HL-60/S4 treated with phorbol 12-myristate 13-acetate at 8.2 ng/mL for 4 days and 3 days (cell line): ENCODE results near the gene CDR2.
"Not testable (repeated sequence)": the region's sequence is repeated elsewhere in the genome, so short reads cannot be mapped to it uniquely, and the experiment has no call there.

Experiments used
- in situ Hi-C: fragments of 300-500 bp; cut with MboI; formaldehyde crosslinking; loops from 2 replicates; pipeline ENCODE4 v1.15.0; 2022; ENCODE audit warnings: low sequenced_read_pairs

CDR2 gene

GRCh38 chr16:22379656-22380055 is 5.2 kb upstream of the CDR2 start:
- in situ Hi-C loops: no loop called here

GRCh38 chr16:22375963-22376640 is 1.7 kb upstream of the CDR2 start:
- in situ Hi-C loops: no loop called here

GRCh38 chr16:22375117-22375962 is 921 bp upstream of the CDR2 start:
- in situ Hi-C loops: no loop called here

- in situ Hi-C loops: no loop called here
These were observed 633 bp downstream of the CDR2 start for GRCh38 chr16:22373662-22374310.

- in situ Hi-C loops: no loop called here
These were observed 1.3 kb downstream of the CDR2 start for GRCh38 chr16:22372882-22373661.

- in situ Hi-C loops: no loop called here
These were observed 4.2 kb downstream of the CDR2 start for GRCh38 chr16:22370038-22370820.

GRCh38 chr16:22369221-22369811 is 5.1 kb downstream of the CDR2 start:
- in situ Hi-C loops: no loop called here

- in situ Hi-C loops: not testable (repeated sequence)
These were observed 6.1 kb downstream of the CDR2 start for GRCh38 chr16:22368200-22368826.

- in situ Hi-C loops: no loop called here
These were observed 7.5 kb downstream of the CDR2 start for GRCh38 chr16:22366889-22367288.

GRCh38 chr16:22366371-22366770 is 8.0 kb downstream of the CDR2 start:
- in situ Hi-C loops: no loop called here

- in situ Hi-C loops: no loop called here
These were observed 10.2 kb downstream of the CDR2 start for GRCh38 chr16:22364241-22364640.

GRCh38 chr16:22360963-22361659 is 13.3 kb downstream of the CDR2 start:
- in situ Hi-C loops: no loop called here

GRCh38 chr16:22359679-22360078 is 14.7 kb downstream of the CDR2 start:
- in situ Hi-C loops: no loop called here

- in situ Hi-C loops: no loop called here
These were observed 16.4 kb downstream of the CDR2 start for GRCh38 chr16:22358000-22358399.

GRCh38 chr16:22357635-22357971 is 16.8 kb downstream of the CDR2 start:
- in situ Hi-C loops: no loop called here

- in situ Hi-C loops: no loop called here
These were observed 17.3 kb downstream of the CDR2 start for GRCh38 chr16:22356930-22357634.

GRCh38 chr16:22355487-22355908 is 18.9 kb downstream of the CDR2 start:
- in situ Hi-C loops: no loop called here

GRCh38 chr16:22353933-22354541 is 20.4 kb downstream of the CDR2 start:
- in situ Hi-C loops: no loop called here
